ENCODE data around the gene CADM1. TPM values are rescaled to one million over a fixed set of nuclear protein-coding genes. Genes with fewer than 3 reads are reported as not detected.

Gene CADM1
- total RNA-seq, 1 experiment from 2014 or later, result 0.79 TPM

- RAD21 ChIA-PET (ENCODE audit: low non-redundant PET in 1 of 2, low total read pairs in 2 of 2, uncharacterized antibody in 2 of 2, unreplicated experiment in 2 of 2), result no interaction called here
- no peaks in the 10 kb centered on the region for H3K4me1 ChIP-seq (ENCODE audit: control insufficient read depth in 1 of 2, insufficient read depth in 2 of 2, low read length in 2 of 2)
- POLR2A ChIA-PET, result no interaction called here
- BruUV-seq (replicated peaks), result no TSS peak
- H3K9me3 ChIP-seq (ENCODE audit: control insufficient read depth in 1 of 2, insufficient read depth in 1 of 2, low read depth in 1 of 2, low read length in 2 of 2), result no peaks in the 10 kb centered on the region; a peak in 1 of 4 replicates
- no peaks in the 10 kb centered on the region for H3K27me3 ChIP-seq (ENCODE audit: insufficient read depth, low read length)
- H3K79me2 ChIP-seq (ENCODE audit: insufficient read depth, low read length), result no peaks in the 10 kb centered on the region
- H3K9me2 ChIP-seq (ENCODE audit: insufficient read depth), result no peaks in the 10 kb centered on the region
- H2AFZ ChIP-seq (ENCODE audit: low read depth, low read length, poor library complexity, severe bottlenecking), result no peak overlapping the region
- ATAC-seq (no peak), DNase-seq (ENCODE audit: low read depth, low spot score) (no peak)
- intact Hi-C loops (cut with micrococcal nuclease), result no loop called here
- CTCF ChIA-PET, result no interaction called here
- no peak overlapping the region for H3K4me2 ChIP-seq (ENCODE audit: low read length)
- no peak overlapping the region for H3K4me3 ChIP-seq (replicated peaks in 1 of 2; ENCODE audit: low read depth in 1 of 2, low read length in 2 of 2)
- no peaks in the 10 kb centered on the region for H3K36me3 ChIP-seq (ENCODE audit: control insufficient read depth in 1 of 2, insufficient read depth in 2 of 2, low read length in 2 of 2)
- H3K9ac ChIP-seq (ENCODE audit: low read length), result no peak overlapping the region
- H4K20me1 ChIP-seq (ENCODE audit: insufficient read depth), result no peaks in the 10 kb centered on the region
- no peak for TF ChIP-seq EZH2phosphoT487 (IDR thresholded peaks at IDR 0.05; ENCODE audit: borderline replicate concordance)
- no peak for TF ChIP-seq ZBTB33 (IDR thresholded peaks at IDR 0.05; ENCODE audit: extremely low read depth, insufficient replicate concordance, low read length)
- no peak for TF ChIP-seq YY1 (IDR thresholded peaks at IDR 0.05; ENCODE audit: extremely low read depth, insufficient replicate concordance, low read depth, low read length)
- TF ChIP-seq FOSL1 (IDR thresholded peaks at IDR 0.05; ENCODE audit: low read depth), result no peak
- no peak for TF ChIP-seq MAX (IDR thresholded peaks at IDR 0.05)
- no peak for TF ChIP-seq CTCF (IDR thresholded peaks at IDR 0.05 in 2 of 3, conservative IDR thresholded peaks at IDR 0.05 in 1 of 3; ENCODE audit: borderline replicate concordance in 1 of 3, insufficient read depth in 1 of 3, low read depth in 2 of 3, low read length in 2 of 3)
- no peak for TF ChIP-seq EZH2 (IDR thresholded peaks at IDR 0.05)
- no peak for TF ChIP-seq RAD21 (IDR thresholded peaks at IDR 0.05; ENCODE audit: low read depth)
- no peak for TF ChIP-seq CBX3 (IDR thresholded peaks at IDR 0.05; ENCODE audit: low read depth)
- TF ChIP-seq ATF3 (IDR thresholded peaks at IDR 0.05), result no peak
- no peak overlapping the region for H3K27ac ChIP-seq (ENCODE audit: low read depth, low read length)
Observed at GRCh38 chr11:115122274-115122673, 381.9 kb downstream of the CADM1 start.

All from HCT116 (cell line).